ENCODE data around the gene MAGEA4. TPM values are rescaled to one million over a fixed set of nuclear protein-coding genes. Genes with fewer than 3 reads are reported as not detected.
"Not testable (repeated sequence)": the region's sequence is repeated elsewhere in the genome, so short reads cannot be mapped to it uniquely, and the experiment has no call there.

Gene MAGEA4
- total and polyA plus RNA-seq, 10 donors, result not detected

GRCh38 chrX:151902813-151903591, 9.7 kb upstream of the MAGEA4 start:
- peaks cover 0 to 3% (median 0%) of the 10 kb centered on the region in 6 donors for H3K4me1 ChIP-seq
- DNase-seq, result peak; percentile 59
- 57 to 81% (median 62%) methylated on average over 6 of the region's 6 CpGs for WGBS, 5 donors
- H3K4me3 ChIP-seq, result no peak overlapping the region
- H3K27me3 ChIP-seq (replicated peaks in 1 of 7), result no peaks in the 10 kb centered on the region
- TF ChIP-seq POLR2A (IDR thresholded peaks at IDR 0.05) (no peak), POLR2AphosphoS5 (IDR thresholded peaks at IDR 0.05) (peak in 2 of 3 donors; percentile 56 to 81)
- no peaks in the 10 kb centered on the region for H3K9me3 ChIP-seq
- H3K27ac ChIP-seq, result no peak overlapping the region
- H3K36me3 ChIP-seq, result no peaks in the 10 kb centered on the region
- intact Hi-C loops (cut with DNase I; ENCODE audit: low total_unique reads), result no loop called here

- WGBS, 5 donors, result 70 to 90% (median 78%) methylated on average over 7 to 12 of the region's 12 CpGs
- H3K36me3 ChIP-seq, result no peaks in the 10 kb centered on the region
- H3K9me3 ChIP-seq, result no peaks in the 10 kb centered on the region
- no peak for TF ChIP-seq POLR2A (IDR thresholded peaks at IDR 0.05)
- no peak for TF ChIP-seq POLR2AphosphoS5 (IDR thresholded peaks at IDR 0.05)
- TF ChIP-seq CTCF (IDR thresholded peaks at IDR 0.05 in 8 of 11, conservative IDR thresholded peaks at IDR 0.05 in 3 of 11), result no peak
- DNase-seq, result no peak
- intact Hi-C loops (cut with DNase I; ENCODE audit: low total_unique reads), result no loop called here
- H3K27ac ChIP-seq, result no peak overlapping the region
- H3K4me3 ChIP-seq, result no peak overlapping the region
- H3K27me3 ChIP-seq (replicated peaks in 1 of 7), result no peaks in the 10 kb centered on the region
- H3K4me1 ChIP-seq, result peaks cover 0 to 3% (median 0%) of the 10 kb centered on the region in 6 donors
These were observed 7.7 kb upstream of the MAGEA4 start for GRCh38 chrX:151904989-151905388.

GRCh38 chrX:151912221-151912620, 468 bp upstream of the MAGEA4 start:
- WGBS, 5 donors, result 81 to 100% (median 86%) methylated on average over 2 to 11 of the region's 11 CpGs
- Histone ChIP-seq H3K27ac (no peak overlapping the region), H3K4me3 (no peak overlapping the region), H3K27me3 (replicated peaks in 1 of 7) (no peaks in the 10 kb centered on the region), H3K9me3 (no peaks in the 10 kb centered on the region), H3K4me1 (no peaks in the 10 kb centered on the region), H3K36me3 (no peaks in the 10 kb centered on the region)
- intact Hi-C loops (cut with DNase I; ENCODE audit: low total_unique reads), result no loop called here
- no peak for TF ChIP-seq CTCF (IDR thresholded peaks at IDR 0.05 in 8 of 11, conservative IDR thresholded peaks at IDR 0.05 in 3 of 11)
- TF ChIP-seq POLR2AphosphoS5 (IDR thresholded peaks at IDR 0.05), result no peak
- no peak for TF ChIP-seq POLR2A (IDR thresholded peaks at IDR 0.05)
- peak; percentile 76 for DNase-seq

- intact Hi-C loops (cut with DNase I; ENCODE audit: low total_unique reads); H3K36me3 ChIP-seq; H3K27ac ChIP-seq; H3K4me3 ChIP-seq; H3K9me3 ChIP-seq; H3K4me1 ChIP-seq; H3K27me3 ChIP-seq (replicated peaks in 1 of 7): not testable (repeated sequence)
- peak; percentile 47 for DNase-seq
- 91 to 100% (median 94%) methylated on average over 7 to 18 of the region's 18 CpGs for WGBS, 5 donors
These were observed 6.0 kb downstream of the MAGEA4 start for GRCh38 chrX:151918736-151919135.

- WGBS, 5 donors, result 89 to 96% (median 94%) methylated on average over 3 to 11 of the region's 11 CpGs
- no peak overlapping the region for H3K4me3 ChIP-seq
- H3K9me3 ChIP-seq, result no peaks in the 10 kb centered on the region
- DNase-seq, result peak; percentile 55
- H3K27ac ChIP-seq, result no peak overlapping the region
- TF ChIP-seq CTCF (IDR thresholded peaks at IDR 0.05 in 8 of 11, conservative IDR thresholded peaks at IDR 0.05 in 3 of 11) (no peak), POLR2AphosphoS5 (IDR thresholded peaks at IDR 0.05) (no peak), POLR2A (IDR thresholded peaks at IDR 0.05) (no peak)
- H3K4me1 ChIP-seq, result no peaks in the 10 kb centered on the region
- H3K36me3 ChIP-seq, result no peaks in the 10 kb centered on the region
- H3K27me3 ChIP-seq (replicated peaks in 1 of 7), result no peaks in the 10 kb centered on the region
- intact Hi-C loops (cut with DNase I; ENCODE audit: low total_unique reads), result no loop called here
These were observed 6.9 kb downstream of the MAGEA4 start for GRCh38 chrX:151919610-151920009.
